ENCODE results near the gene RNF130. TPM values are rescaled to one million over a fixed set of nuclear protein-coding genes. Genes with fewer than 3 reads are reported as not detected.
A peak's percentile ranks its signal among the peaks of the same experiment; 100 is the strongest.

The RNF130 gene
- total and polyA plus RNA-seq, 2 of the 13 experiments (the other 11 are each of a cell fraction or from before 2014, with no cell fraction given) = 28.2 to 28.3 TPM

DNA sequence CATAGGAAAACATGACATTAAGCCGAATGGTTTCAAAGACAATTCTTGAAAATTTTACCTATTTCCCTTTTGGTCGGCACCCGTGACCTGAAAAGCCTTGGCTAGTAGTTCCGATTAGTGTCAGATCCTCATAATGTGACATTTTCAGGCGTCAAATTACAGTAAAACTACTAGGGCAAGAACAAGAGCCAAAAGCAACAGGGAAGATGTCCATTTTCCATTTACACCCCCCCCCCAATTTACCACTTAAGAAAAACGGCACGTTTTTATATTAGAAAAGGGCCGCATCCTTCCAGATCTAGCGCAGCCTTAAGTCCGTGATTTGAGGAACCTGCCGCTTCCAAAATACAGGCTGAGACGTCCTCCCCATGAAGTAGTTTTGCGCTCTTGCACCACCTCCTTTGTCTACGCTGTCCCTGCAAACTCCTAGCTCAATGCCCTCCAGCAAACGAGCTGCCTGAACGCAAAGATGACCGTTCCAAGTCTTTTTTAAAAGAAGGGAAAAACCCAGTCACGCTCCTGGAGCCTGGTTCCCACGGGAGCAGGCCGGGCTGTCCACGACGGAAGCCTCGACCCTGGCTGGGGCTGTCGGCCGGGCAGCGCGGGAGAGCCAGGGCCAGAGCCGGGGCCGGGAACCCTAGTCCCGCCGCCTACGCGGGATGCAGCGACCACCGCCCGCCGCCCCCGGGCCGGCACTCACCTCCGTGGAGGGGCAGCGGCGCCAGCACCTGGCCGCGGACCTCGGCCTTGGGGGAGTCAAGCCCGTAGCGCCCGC lies 616 bp downstream of the RNF130 start (continued):
- TF ChIP-seq, protein P1, sequence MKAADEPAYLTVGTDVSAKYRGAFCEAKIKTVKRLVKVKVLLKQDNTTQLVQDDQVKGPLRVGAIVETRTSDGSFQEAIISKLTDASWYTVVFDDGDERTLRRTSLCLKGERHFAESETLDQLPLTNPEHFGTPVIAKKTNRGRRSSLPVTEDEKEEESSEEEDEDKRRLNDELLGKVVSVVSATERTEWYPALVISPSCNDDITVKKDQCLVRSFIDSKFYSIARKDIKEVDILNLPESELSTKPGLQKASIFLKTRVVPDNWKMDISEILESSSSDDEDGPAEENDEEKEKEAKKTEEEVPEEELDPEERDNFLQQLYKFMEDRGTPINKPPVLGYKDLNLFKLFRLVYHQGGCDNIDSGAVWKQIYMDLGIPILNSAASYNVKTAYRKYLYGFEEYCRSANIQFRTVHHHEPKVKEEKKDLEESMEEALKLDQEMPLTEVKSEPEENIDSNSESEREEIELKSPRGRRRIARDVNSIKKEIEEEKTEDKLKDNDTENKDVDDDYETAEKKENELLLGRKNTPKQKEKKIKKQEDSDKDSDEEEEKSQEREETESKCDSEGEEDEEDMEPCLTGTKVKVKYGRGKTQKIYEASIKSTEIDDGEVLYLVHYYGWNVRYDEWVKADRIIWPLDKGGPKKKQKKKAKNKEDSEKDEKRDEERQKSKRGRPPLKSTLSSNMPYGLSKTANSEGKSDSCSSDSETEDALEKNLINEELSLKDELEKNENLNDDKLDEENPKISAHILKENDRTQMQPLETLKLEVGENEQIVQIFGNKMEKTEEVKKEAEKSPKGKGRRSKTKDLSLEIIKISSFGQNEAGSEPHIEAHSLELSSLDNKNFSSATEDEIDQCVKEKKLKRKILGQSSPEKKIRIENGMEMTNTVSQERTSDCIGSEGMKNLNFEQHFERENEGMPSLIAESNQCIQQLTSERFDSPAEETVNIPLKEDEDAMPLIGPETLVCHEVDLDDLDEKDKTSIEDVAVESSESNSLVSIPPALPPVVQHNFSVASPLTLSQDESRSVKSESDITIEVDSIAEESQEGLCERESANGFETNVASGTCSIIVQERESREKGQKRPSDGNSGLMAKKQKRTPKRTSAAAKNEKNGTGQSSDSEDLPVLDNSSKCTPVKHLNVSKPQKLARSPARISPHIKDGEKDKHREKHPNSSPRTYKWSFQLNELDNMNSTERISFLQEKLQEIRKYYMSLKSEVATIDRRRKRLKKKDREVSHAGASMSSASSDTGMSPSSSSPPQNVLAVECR (CRISPR knock-in tag; IDR thresholded peaks at IDR 0.05; ENCODE audit: borderline replicate concordance) = no peak
- TF ChIP-seq MTF2 (CRISPR knock-in tag; IDR thresholded peaks at IDR 0.05; ENCODE audit: borderline replicate concordance) = no peak
- no peak for TF ChIP-seq ZNF850 (CRISPR knock-in tag; conservative IDR thresholded peaks at IDR 0.05)
- TF ChIP-seq, protein P2, sequence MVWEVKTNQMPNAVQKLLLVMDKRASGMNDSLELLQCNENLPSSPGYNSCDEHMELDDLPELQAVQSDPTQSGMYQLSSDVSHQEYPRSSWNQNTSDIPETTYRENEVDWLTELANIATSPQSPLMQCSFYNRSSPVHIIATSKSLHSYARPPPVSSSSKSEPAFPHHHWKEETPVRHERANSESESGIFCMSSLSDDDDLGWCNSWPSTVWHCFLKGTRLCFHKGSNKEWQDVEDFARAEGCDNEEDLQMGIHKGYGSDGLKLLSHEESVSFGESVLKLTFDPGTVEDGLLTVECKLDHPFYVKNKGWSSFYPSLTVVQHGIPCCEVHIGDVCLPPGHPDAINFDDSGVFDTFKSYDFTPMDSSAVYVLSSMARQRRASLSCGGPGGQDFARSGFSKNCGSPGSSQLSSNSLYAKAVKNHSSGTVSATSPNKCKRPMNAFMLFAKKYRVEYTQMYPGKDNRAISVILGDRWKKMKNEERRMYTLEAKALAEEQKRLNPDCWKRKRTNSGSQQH (CRISPR knock-in tag; IDR thresholded peaks at IDR 0.05; ENCODE audit: low read depth) = no peak
- no peak for TF ChIP-seq YEATS2 (CRISPR knock-in tag; IDR thresholded peaks at IDR 0.05; ENCODE audit: borderline replicate concordance)
- TF ChIP-seq JUND (CRISPR knock-in tag; IDR thresholded peaks at IDR 0.05) = no peak
- no peak for TF ChIP-seq MIXL1 (CRISPR knock-in tag; IDR thresholded peaks at IDR 0.05)
- no peak; the same call in 1 of the 2 replicates for TF ChIP-seq ZNF776 (CRISPR knock-in tag; IDR thresholded peaks at IDR 0.05)
- TF ChIP-seq MEF2D (CRISPR knock-in tag; IDR thresholded peaks at IDR 0.05) = no peak
- TF ChIP-seq SOX13 (IDR thresholded peaks at IDR 0.05) = no peak
- no peak for TF ChIP-seq SOX13 (CRISPR knock-in tag; conservative IDR thresholded peaks at IDR 0.05 in 1 of 2, IDR thresholded peaks at IDR 0.05 in 1 of 2)
- no peak for TF ChIP-seq SPEN (CRISPR knock-in tag; IDR thresholded peaks at IDR 0.05; ENCODE audit: low read depth)
- no peak for TF ChIP-seq BHLHE40 (IDR thresholded peaks at IDR 0.05; ENCODE audit: low read length)
- no peak for TF ChIP-seq ZNF33A (CRISPR knock-in tag; IDR thresholded peaks at IDR 0.05; ENCODE audit: borderline replicate concordance)
- no peak for TF ChIP-seq ATAD3A (CRISPR knock-in tag; IDR thresholded peaks at IDR 0.05)
- TF ChIP-seq MAFG (CRISPR knock-in tag; IDR thresholded peaks at IDR 0.05) = no peak
- TF ChIP-seq, protein P3, sequence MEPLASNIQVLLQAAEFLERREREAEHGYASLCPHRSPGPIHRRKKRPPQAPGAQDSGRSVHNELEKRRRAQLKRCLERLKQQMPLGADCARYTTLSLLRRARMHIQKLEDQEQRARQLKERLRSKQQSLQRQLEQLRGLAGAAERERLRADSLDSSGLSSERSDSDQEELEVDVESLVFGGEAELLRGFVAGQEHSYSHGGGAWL (CRISPR knock-in tag; IDR thresholded peaks at IDR 0.05) = peak; percentile 34; the same call in 1 of the 2 replicates
- TF ChIP-seq DNMT3B (CRISPR knock-in tag; conservative IDR thresholded peaks at IDR 0.05) = no peak
- TF ChIP-seq ZFP41 (CRISPR knock-in tag; IDR thresholded peaks at IDR 0.05; ENCODE audit: borderline replicate concordance) = no peak
- no peak for TF ChIP-seq PHB2 (IDR thresholded peaks at IDR 0.05; ENCODE audit: partially characterized antibody)
- no peak for TF ChIP-seq POGZ (CRISPR knock-in tag; IDR thresholded peaks at IDR 0.05)
- TF ChIP-seq HOXA7 (CRISPR knock-in tag; IDR thresholded peaks at IDR 0.05) = no peak
- no peak for TF ChIP-seq JUN (CRISPR knock-in tag; IDR thresholded peaks at IDR 0.05)
- no peak for TF ChIP-seq ZNF292 (CRISPR knock-in tag; IDR thresholded peaks at IDR 0.05; ENCODE audit: borderline replicate concordance, low read depth)
- no peak for TF ChIP-seq ZNF773 (CRISPR knock-in tag; IDR thresholded peaks at IDR 0.05; ENCODE audit: borderline replicate concordance)
- no peak for TF ChIP-seq ZNF75D (CRISPR knock-in tag; IDR thresholded peaks at IDR 0.05; ENCODE audit: borderline replicate concordance)
- TF ChIP-seq ZNF10 (CRISPR knock-in tag; IDR thresholded peaks at IDR 0.05; ENCODE audit: borderline replicate concordance, low read depth) = no peak
